C4-2B (cell line): Measurements from ENCODE around the gene DEDD.

ENCODE experiments used
- ZFX ChIP-seq: fragments of 450-650 bp; IDR thresholded peaks from 2 replicates; pipeline ENCODE4 v1.6.1; 2017
- TF ChIP-seq, protein P1 (sequence below): fragments of 450-650 bp; conservative IDR thresholded peaks from 2 replicates; pipeline ENCODE4 v1.5.1; 2017; ENCODE audit warnings: mild to moderate bottlenecking

DNA sequence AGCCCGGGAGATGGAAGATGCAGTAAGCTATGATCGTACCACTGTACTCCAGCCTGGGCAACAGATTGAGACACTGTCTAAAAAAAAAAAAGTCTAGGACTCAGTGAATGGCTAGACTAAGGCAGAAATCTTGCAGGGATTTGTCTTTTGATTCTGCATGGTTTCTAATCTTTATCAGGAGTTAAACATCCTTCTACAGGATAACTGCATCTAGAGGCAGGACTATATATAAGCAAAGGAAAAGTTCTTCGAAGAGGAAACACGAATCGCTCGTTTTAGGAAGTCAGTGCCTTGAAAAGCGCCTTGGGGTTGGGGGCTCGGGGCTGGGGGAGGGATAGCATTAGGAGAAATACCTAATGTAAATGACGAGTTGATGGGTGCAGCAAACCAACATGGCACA is 20.7 kb upstream of the DEDD start:
- TF ChIP-seq, protein P1, sequence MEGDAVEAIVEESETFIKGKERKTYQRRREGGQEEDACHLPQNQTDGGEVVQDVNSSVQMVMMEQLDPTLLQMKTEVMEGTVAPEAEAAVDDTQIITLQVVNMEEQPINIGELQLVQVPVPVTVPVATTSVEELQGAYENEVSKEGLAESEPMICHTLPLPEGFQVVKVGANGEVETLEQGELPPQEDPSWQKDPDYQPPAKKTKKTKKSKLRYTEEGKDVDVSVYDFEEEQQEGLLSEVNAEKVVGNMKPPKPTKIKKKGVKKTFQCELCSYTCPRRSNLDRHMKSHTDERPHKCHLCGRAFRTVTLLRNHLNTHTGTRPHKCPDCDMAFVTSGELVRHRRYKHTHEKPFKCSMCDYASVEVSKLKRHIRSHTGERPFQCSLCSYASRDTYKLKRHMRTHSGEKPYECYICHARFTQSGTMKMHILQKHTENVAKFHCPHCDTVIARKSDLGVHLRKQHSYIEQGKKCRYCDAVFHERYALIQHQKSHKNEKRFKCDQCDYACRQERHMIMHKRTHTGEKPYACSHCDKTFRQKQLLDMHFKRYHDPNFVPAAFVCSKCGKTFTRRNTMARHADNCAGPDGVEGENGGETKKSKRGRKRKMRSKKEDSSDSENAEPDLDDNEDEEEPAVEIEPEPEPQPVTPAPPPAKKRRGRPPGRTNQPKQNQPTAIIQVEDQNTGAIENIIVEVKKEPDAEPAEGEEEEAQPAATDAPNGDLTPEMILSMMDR = no peak
- TF ChIP-seq ZFX = no peak
